Immature natural killer cell (primary cell): ENCODE results near the gene PRPF40A. TPM values are rescaled to one million over a fixed set of nuclear protein-coding genes. Genes with fewer than 3 reads are reported as not detected.

Experiments used
- DNase-seq, 3 donors: peaks; one replicate each; pipeline ENCODE4 v3.0.0; 2022; ENCODE audit warnings: mixed read lengths in 1 of 3
- H3K27ac Mint-ChIP-seq, 6 donors: one replicate each; pipeline ENCODE4 v1.8.0; 2020; ENCODE audit warnings: mixed read lengths in 6 of 6, mild to moderate bottlenecking in 5 of 6, inconsistent platforms in 4 of 6, moderate library complexity in 3 of 6
- H3K27me3 Mint-ChIP-seq, 3 donors: one replicate each; pipeline ENCODE4 v1.8.0; 2020 to 2021; ENCODE audit warnings: low read depth in 3 of 3, mild to moderate bottlenecking in 3 of 3, mixed read lengths in 3 of 3, moderate library complexity in 3 of 3, inconsistent platforms in 1 of 3
- H3K36me3 Mint-ChIP-seq, 3 donors: one replicate each; pipeline ENCODE4 v1.8.0; 2020; ENCODE audit warnings: mixed read lengths in 3 of 3, inconsistent platforms in 2 of 3, mild to moderate bottlenecking in 2 of 3
- H3K4me1 Mint-ChIP-seq, 2 donors: one replicate each; pipeline ENCODE4 v1.8.0; 2020; ENCODE audit warnings: inconsistent platforms in 2 of 2, mild to moderate bottlenecking in 2 of 2, mixed read lengths in 2 of 2, moderate library complexity in 1 of 2
- H3K4me3 Mint-ChIP-seq, 5 donors: one replicate each; pipeline ENCODE4 v1.8.0; 2020; ENCODE audit warnings: mild to moderate bottlenecking in 5 of 5, mixed read lengths in 5 of 5, inconsistent platforms in 3 of 5, moderate library complexity in 3 of 5
- H3K9me3 Mint-ChIP-seq, 6 donors: one replicate each; pipeline ENCODE4 v1.8.0; 2020; ENCODE audit warnings: mild to moderate bottlenecking in 6 of 6, mixed read lengths in 6 of 6, inconsistent platforms in 4 of 6, moderate library complexity in 3 of 6
- polyA plus RNA-seq, 3 donors: library from polyadenylated mRNA; unstranded; fragments of 300-500 nt; fragmentation: Illumina TruSeq; gene quantifications; one replicate each; pipeline ENCODE4 v1.2.3, GENCODE V29; 2021

The PRPF40A gene
- polyA plus RNA-seq, 3 donors from 2014 or later = 76.1 to 132 (median 85.7) TPM

- Mint-ChIP-seq H3K4me3 (no peak overlapping the region), H3K36me3 (no peaks in the 10 kb centered on the region), H3K27ac (no peak overlapping the region), H3K4me1 (peaks cover 18 to 21% of the 10 kb centered on the region in 2 donors), H3K9me3 (no peaks in the 10 kb centered on the region), H3K27me3 (peaks cover 0 to 1% (median 0%) of the 10 kb centered on the region in 3 donors)
- no peak for DNase-seq
Observed at GRCh38 chr2:152617456-152618192, 99.6 kb downstream of the PRPF40A start.

GRCh38 chr2:152615177-152615576 is 102.1 kb downstream of the PRPF40A start:
- Mint-ChIP-seq H3K9me3 (no peaks in the 10 kb centered on the region), H3K4me1 (peaks cover 23 to 25% of the 10 kb centered on the region in 2 donors), H3K36me3 (no peaks in the 10 kb centered on the region), H3K27ac (no peak overlapping the region), H3K27me3 (peaks cover 0 to 1% (median 0%) of the 10 kb centered on the region in 3 donors), H3K4me3 (no peak overlapping the region)
- DNase-seq = no peak

GRCh38 chr2:152613235-152613634 is 104.0 kb downstream of the PRPF40A start:
- no peaks in the 10 kb centered on the region for H3K9me3 Mint-ChIP-seq
- H3K4me3 Mint-ChIP-seq = peak overlapping the region; percentile 8 to 73 (median 30)
- no peak for DNase-seq
- H3K36me3 Mint-ChIP-seq = no peaks in the 10 kb centered on the region
- H3K4me1 Mint-ChIP-seq = peaks cover 23 to 25% of the 10 kb centered on the region in 2 donors
- H3K27me3 Mint-ChIP-seq = no peaks in the 10 kb centered on the region
- peak overlapping the region in 3 of 6 donors; percentile 15 to 40 (median 36) for H3K27ac Mint-ChIP-seq

GRCh38 chr2:152611458-152612231 is 105.6 kb downstream of the PRPF40A start:
- peak overlapping the region; percentile 58 to 75 (median 66) for H3K4me3 Mint-ChIP-seq
- H3K36me3 Mint-ChIP-seq = no peaks in the 10 kb centered on the region
- H3K4me1 Mint-ChIP-seq = peaks cover 23 to 25% of the 10 kb centered on the region in 2 donors
- no peaks in the 10 kb centered on the region for H3K9me3 Mint-ChIP-seq
- no peaks in the 10 kb centered on the region for H3K27me3 Mint-ChIP-seq
- DNase-seq = peak; percentile 29 to 35 (median 32)
- H3K27ac Mint-ChIP-seq = peak overlapping the region; percentile 47 to 78 (median 66)

GRCh38 chr2:152609699-152610098 is 107.6 kb downstream of the PRPF40A start:
- Mint-ChIP-seq H3K27ac (no peak overlapping the region), H3K27me3 (peaks cover 0 to 1% (median 0%) of the 10 kb centered on the region in 3 donors), H3K36me3 (no peaks in the 10 kb centered on the region), H3K4me3 (no peak overlapping the region), H3K9me3 (no peaks in the 10 kb centered on the region), H3K4me1 (peaks cover 23 to 25% of the 10 kb centered on the region in 2 donors)
- no peak for DNase-seq

- peaks cover 23 to 25% of the 10 kb centered on the region in 2 donors for H3K4me1 Mint-ChIP-seq
- no peaks in the 10 kb centered on the region for H3K36me3 Mint-ChIP-seq
- no peak overlapping the region for H3K4me3 Mint-ChIP-seq
- H3K27me3 Mint-ChIP-seq = peaks cover 0 to 1% (median 0%) of the 10 kb centered on the region in 3 donors
- H3K9me3 Mint-ChIP-seq = no peaks in the 10 kb centered on the region
- DNase-seq = no peak
- H3K27ac Mint-ChIP-seq = no peak overlapping the region
Observed at GRCh38 chr2:152609154-152609553, 108.1 kb downstream of the PRPF40A start.

- Mint-ChIP-seq H3K36me3 (no peaks in the 10 kb centered on the region), H3K27me3 (peaks cover 0 to 2% (median 1%) of the 10 kb centered on the region in 3 donors), H3K4me1 (peaks cover 16 to 19% of the 10 kb centered on the region in 2 donors), H3K4me3 (no peak overlapping the region), H3K27ac (no peak overlapping the region), H3K9me3 (no peaks in the 10 kb centered on the region)
- no peak for DNase-seq
Observed at GRCh38 chr2:152607793-152608300, 109.4 kb downstream of the PRPF40A start.

GRCh38 chr2:152606941-152607340 is 110.3 kb downstream of the PRPF40A start:
- Mint-ChIP-seq H3K36me3 (no peaks in the 10 kb centered on the region), H3K27me3 (peaks cover 0 to 2% (median 1%) of the 10 kb centered on the region in 3 donors), H3K27ac (no peak overlapping the region), H3K4me3 (no peak overlapping the region), H3K9me3 (no peaks in the 10 kb centered on the region), H3K4me1 (peaks cover 7 to 13% of the 10 kb centered on the region in 2 donors)
- no peak for DNase-seq

GRCh38 chr2:152606081-152606480 is 111.2 kb downstream of the PRPF40A start:
- Mint-ChIP-seq H3K27me3 (peaks cover 0 to 2% (median 1%) of the 10 kb centered on the region in 3 donors), H3K27ac (no peak overlapping the region), H3K36me3 (no peaks in the 10 kb centered on the region), H3K4me1 (peaks cover 0 to 6% of the 10 kb centered on the region in 2 donors), H3K9me3 (no peaks in the 10 kb centered on the region), H3K4me3 (no peak overlapping the region)
- DNase-seq = no peak

GRCh38 chr2:152603166-152603565 is 114.1 kb downstream of the PRPF40A start:
- Mint-ChIP-seq H3K36me3 (no peaks in the 10 kb centered on the region), H3K9me3 (no peaks in the 10 kb centered on the region), H3K4me1 (peaks cover 0 to 6% of the 10 kb centered on the region in 2 donors), H3K27ac (no peak overlapping the region), H3K4me3 (no peak overlapping the region), H3K27me3 (peaks cover 0 to 2% (median 1%) of the 10 kb centered on the region in 3 donors)
- no peak for DNase-seq

GRCh38 chr2:152602750-152603149 is 114.5 kb downstream of the PRPF40A start:
- Mint-ChIP-seq H3K36me3 (no peaks in the 10 kb centered on the region), H3K9me3 (no peaks in the 10 kb centered on the region), H3K4me1 (peaks cover 0 to 6% of the 10 kb centered on the region in 2 donors), H3K27ac (no peak overlapping the region), H3K27me3 (peaks cover 0 to 2% (median 1%) of the 10 kb centered on the region in 3 donors), H3K4me3 (no peak overlapping the region)
- no peak for DNase-seq
